Measurements from ENCODE around the gene PARD3. TPM values are rescaled to one million over a fixed set of nuclear protein-coding genes. Genes with fewer than 3 reads are reported as not detected.
"Not testable (repeated sequence)": the region's sequence is repeated elsewhere in the genome, so short reads cannot be mapped to it uniquely, and the experiment has no call there.

Gene PARD3
- total RNA-seq, 1 experiment from 2014 or later: 51.8 TPM

DNA sequence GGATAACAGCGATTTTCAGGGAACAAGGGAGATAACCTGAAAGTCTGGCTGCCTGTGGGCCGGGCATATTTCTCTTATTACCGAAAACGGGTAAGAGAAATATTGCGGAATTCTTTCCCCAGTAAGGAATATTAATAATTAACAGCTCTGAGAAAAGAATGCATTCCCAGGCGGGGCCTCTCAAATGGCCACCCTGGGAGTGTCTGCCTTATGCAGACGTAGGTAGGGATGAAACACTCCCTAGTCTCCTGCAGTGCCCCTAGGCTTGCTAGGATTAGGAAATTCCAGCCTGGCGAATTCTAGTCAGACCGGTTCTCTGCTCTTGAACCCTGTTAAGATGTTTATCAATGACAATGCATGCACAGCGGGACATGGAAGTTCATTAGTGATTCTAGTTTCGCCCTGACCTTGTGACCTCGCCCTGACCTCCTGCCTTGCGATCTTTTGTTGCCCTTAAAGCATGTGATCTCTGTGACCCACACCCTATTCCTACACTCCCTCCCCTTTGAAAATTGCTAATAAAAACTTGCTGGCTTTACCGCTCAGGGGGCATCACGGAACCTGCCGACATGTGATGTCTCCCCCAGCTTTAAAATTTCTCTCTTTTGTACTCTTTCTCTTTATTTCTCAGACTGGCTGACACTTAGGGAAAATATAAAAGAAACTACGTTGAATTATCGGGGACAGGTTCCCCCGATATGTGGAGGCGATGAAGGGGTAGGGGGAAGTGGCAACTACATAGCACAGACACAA, 387.8 kb downstream of the PARD3 start:
- Mint-ChIP-seq H3K4me1 (peaks cover 69% of the 10 kb centered on the region), H3K4me3 (peak overlapping the region; percentile 58), H3K27ac (peak overlapping the region; percentile 97)
- CTCF ChIA-PET; H3K36me3 Mint-ChIP-seq; H3K27me3 Mint-ChIP-seq (ENCODE audit: low read depth); H3K9me3 Mint-ChIP-seq; POLR2A ChIA-PET: not testable (repeated sequence)
- DNase-seq (ENCODE audit: low spot score): peak; percentile 87
- TF ChIP-seq NFE2L1 (CRISPR knock-in tag; IDR thresholded peaks at IDR 0.05) (0 out of 2 replicates have a peak, but pooled peaks have one; percentile 50), GRHL2 (CRISPR knock-in tag; IDR thresholded peaks at IDR 0.05; ENCODE audit: insufficient replicate concordance, severe bottlenecking) (peak; percentile 94), ZBTB21 (CRISPR knock-in tag; IDR thresholded peaks at IDR 0.05; ENCODE audit: borderline replicate concordance) (peak; percentile 43; the same call in 1 of the 2 replicates), TEAD1 (CRISPR knock-in tag; IDR thresholded peaks at IDR 0.05) (peak; percentile 96), SP1 (CRISPR knock-in tag; conservative IDR thresholded peaks at IDR 0.05) (0 out of 2 replicates have a peak, but pooled peaks have one; percentile 50), SMAD3 (CRISPR knock-in tag; IDR thresholded peaks at IDR 0.05; ENCODE audit: borderline replicate concordance) (0 out of 2 replicates have a peak, but pooled peaks have one; percentile 38), ETV6 (CRISPR knock-in tag; IDR thresholded peaks at IDR 0.05) (peak; percentile 82), FOXK1 (CRISPR knock-in tag; IDR thresholded peaks at IDR 0.05) (peak; percentile 94), TEAD4 (CRISPR knock-in tag; IDR thresholded peaks at IDR 0.05) (0 out of 2 replicates have a peak, but pooled peaks have one; percentile 74)
- TF ChIP-seq, protein P1, sequence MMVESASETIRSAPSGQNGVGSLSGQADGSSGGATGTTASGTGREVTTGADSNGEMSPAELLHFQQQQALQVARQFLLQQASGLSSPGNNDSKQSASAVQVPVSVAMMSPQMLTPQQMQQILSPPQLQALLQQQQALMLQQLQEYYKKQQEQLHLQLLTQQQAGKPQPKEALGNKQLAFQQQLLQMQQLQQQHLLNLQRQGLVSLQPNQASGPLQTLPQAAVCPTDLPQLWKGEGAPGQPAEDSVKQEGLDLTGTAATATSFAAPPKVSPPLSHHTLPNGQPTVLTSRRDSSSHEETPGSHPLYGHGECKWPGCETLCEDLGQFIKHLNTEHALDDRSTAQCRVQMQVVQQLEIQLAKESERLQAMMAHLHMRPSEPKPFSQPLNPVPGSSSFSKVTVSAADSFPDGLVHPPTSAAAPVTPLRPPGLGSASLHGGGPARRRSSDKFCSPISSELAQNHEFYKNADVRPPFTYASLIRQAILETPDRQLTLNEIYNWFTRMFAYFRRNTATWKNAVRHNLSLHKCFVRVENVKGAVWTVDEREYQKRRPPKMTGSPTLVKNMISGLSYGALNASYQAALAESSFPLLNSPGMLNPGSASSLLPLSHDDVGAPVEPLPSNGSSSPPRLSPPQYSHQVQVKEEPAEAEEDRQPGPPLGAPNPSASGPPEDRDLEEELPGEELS (CRISPR knock-in tag; IDR thresholded peaks at IDR 0.05): peak; percentile 84; the same call in 1 of the 2 replicates
- TF ChIP-seq, protein P2, sequence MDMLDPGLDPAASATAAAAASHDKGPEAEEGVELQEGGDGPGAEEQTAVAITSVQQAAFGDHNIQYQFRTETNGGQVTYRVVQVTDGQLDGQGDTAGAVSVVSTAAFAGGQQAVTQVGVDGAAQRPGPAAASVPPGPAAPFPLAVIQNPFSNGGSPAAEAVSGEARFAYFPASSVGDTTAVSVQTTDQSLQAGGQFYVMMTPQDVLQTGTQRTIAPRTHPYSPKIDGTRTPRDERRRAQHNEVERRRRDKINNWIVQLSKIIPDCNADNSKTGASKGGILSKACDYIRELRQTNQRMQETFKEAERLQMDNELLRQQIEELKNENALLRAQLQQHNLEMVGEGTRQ (CRISPR knock-in tag; IDR thresholded peaks at IDR 0.05): peak; percentile 75
- TF ChIP-seq, protein P3, sequence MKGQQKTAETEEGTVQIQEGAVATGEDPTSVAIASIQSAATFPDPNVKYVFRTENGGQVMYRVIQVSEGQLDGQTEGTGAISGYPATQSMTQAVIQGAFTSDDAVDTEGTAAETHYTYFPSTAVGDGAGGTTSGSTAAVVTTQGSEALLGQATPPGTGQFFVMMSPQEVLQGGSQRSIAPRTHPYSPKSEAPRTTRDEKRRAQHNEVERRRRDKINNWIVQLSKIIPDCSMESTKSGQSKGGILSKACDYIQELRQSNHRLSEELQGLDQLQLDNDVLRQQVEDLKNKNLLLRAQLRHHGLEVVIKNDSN (CRISPR knock-in tag; IDR thresholded peaks at IDR 0.05): peak; percentile 74
- TF ChIP-seq, protein P4, sequence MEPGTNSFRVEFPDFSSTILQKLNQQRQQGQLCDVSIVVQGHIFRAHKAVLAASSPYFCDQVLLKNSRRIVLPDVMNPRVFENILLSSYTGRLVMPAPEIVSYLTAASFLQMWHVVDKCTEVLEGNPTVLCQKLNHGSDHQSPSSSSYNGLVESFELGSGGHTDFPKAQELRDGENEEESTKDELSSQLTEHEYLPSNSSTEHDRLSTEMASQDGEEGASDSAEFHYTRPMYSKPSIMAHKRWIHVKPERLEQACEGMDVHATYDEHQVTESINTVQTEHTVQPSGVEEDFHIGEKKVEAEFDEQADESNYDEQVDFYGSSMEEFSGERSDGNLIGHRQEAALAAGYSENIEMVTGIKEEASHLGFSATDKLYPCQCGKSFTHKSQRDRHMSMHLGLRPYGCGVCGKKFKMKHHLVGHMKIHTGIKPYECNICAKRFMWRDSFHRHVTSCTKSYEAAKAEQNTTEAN (CRISPR knock-in tag; IDR thresholded peaks at IDR 0.05): peak; percentile 62; the same call in 1 of the 2 replicates
- TF ChIP-seq, protein P5, sequence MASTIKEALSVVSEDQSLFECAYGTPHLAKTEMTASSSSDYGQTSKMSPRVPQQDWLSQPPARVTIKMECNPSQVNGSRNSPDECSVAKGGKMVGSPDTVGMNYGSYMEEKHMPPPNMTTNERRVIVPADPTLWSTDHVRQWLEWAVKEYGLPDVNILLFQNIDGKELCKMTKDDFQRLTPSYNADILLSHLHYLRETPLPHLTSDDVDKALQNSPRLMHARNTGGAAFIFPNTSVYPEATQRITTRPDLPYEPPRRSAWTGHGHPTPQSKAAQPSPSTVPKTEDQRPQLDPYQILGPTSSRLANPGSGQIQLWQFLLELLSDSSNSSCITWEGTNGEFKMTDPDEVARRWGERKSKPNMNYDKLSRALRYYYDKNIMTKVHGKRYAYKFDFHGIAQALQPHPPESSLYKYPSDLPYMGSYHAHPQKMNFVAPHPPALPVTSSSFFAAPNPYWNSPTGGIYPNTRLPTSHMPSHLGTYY (CRISPR knock-in tag; IDR thresholded peaks at IDR 0.05): 0 out of 2 replicates have a peak, but pooled peaks have one; percentile 70
- TF ChIP-seq, protein P6, sequence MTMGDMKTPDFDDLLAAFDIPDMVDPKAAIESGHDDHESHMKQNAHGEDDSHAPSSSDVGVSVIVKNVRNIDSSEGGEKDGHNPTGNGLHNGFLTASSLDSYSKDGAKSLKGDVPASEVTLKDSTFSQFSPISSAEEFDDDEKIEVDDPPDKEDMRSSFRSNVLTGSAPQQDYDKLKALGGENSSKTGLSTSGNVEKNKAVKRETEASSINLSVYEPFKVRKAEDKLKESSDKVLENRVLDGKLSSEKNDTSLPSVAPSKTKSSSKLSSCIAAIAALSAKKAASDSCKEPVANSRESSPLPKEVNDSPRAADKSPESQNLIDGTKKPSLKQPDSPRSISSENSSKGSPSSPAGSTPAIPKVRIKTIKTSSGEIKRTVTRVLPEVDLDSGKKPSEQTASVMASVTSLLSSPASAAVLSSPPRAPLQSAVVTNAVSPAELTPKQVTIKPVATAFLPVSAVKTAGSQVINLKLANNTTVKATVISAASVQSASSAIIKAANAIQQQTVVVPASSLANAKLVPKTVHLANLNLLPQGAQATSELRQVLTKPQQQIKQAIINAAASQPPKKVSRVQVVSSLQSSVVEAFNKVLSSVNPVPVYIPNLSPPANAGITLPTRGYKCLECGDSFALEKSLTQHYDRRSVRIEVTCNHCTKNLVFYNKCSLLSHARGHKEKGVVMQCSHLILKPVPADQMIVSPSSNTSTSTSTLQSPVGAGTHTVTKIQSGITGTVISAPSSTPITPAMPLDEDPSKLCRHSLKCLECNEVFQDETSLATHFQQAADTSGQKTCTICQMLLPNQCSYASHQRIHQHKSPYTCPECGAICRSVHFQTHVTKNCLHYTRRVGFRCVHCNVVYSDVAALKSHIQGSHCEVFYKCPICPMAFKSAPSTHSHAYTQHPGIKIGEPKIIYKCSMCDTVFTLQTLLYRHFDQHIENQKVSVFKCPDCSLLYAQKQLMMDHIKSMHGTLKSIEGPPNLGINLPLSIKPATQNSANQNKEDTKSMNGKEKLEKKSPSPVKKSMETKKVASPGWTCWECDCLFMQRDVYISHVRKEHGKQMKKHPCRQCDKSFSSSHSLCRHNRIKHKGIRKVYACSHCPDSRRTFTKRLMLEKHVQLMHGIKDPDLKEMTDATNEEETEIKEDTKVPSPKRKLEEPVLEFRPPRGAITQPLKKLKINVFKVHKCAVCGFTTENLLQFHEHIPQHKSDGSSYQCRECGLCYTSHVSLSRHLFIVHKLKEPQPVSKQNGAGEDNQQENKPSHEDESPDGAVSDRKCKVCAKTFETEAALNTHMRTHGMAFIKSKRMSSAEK (CRISPR knock-in tag; IDR thresholded peaks at IDR 0.05; ENCODE audit: borderline replicate concordance): peak; percentile 56; the same call in 1 of the 2 replicates
- TF ChIP-seq, protein P7, sequence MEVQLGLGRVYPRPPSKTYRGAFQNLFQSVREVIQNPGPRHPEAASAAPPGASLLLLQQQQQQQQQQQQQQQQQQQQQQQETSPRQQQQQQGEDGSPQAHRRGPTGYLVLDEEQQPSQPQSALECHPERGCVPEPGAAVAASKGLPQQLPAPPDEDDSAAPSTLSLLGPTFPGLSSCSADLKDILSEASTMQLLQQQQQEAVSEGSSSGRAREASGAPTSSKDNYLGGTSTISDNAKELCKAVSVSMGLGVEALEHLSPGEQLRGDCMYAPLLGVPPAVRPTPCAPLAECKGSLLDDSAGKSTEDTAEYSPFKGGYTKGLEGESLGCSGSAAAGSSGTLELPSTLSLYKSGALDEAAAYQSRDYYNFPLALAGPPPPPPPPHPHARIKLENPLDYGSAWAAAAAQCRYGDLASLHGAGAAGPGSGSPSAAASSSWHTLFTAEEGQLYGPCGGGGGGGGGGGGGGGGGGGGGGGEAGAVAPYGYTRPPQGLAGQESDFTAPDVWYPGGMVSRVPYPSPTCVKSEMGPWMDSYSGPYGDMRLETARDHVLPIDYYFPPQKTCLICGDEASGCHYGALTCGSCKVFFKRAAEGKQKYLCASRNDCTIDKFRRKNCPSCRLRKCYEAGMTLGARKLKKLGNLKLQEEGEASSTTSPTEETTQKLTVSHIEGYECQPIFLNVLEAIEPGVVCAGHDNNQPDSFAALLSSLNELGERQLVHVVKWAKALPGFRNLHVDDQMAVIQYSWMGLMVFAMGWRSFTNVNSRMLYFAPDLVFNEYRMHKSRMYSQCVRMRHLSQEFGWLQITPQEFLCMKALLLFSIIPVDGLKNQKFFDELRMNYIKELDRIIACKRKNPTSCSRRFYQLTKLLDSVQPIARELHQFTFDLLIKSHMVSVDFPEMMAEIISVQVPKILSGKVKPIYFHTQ (CRISPR knock-in tag; IDR thresholded peaks at IDR 0.05): 0 out of 2 replicates have a peak, but pooled peaks have one; percentile 65
- ATAC-seq: peak; percentile 62

DNA sequence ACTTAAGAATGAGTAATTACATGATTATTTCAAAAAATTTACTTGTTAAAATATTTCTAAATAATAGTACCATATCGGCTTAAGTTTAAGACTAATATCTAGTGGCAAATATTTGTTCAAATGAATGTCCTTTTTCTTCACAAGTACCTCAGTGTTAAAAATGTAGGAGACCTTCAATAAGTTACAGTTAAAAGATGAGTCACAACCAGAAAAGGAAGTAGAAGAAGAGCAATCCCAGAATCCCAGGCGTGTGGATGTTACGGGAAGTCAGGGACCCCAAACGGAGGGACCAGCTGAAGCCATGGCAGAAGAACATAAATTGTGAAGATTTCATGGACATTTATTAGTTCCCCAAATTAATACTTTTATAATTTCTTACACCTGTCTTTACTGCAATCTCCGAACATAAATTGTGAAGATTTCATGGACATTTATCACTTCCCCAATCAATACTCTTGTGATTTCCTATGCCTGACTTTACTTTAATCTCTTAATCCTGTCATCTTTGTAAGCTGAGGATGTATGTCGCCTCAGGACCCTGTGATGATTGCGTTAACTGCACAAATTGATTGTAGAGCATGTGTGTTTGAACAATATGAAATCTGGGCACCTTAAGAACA, 388.4 kb downstream of the PARD3 start:
- H3K9me3 Mint-ChIP-seq; H3K36me3 Mint-ChIP-seq; CTCF ChIA-PET; H3K27me3 Mint-ChIP-seq (ENCODE audit: low read depth); ATAC-seq; DNase-seq (ENCODE audit: low spot score); POLR2A ChIA-PET: not testable (repeated sequence)
- peaks cover 74% of the 10 kb centered on the region for H3K4me1 Mint-ChIP-seq
- H3K4me3 Mint-ChIP-seq: peak overlapping the region; percentile 58
- peak overlapping the region; percentile 97 for H3K27ac Mint-ChIP-seq
